Measurements from ENCODE around the gene FCN3. TPM values are rescaled to one million over a fixed set of nuclear protein-coding genes. Genes with fewer than 3 reads are reported as not detected.

FCN3 gene
- total RNA-seq, 2 donors from 2014 or later = not detected

DNA sequence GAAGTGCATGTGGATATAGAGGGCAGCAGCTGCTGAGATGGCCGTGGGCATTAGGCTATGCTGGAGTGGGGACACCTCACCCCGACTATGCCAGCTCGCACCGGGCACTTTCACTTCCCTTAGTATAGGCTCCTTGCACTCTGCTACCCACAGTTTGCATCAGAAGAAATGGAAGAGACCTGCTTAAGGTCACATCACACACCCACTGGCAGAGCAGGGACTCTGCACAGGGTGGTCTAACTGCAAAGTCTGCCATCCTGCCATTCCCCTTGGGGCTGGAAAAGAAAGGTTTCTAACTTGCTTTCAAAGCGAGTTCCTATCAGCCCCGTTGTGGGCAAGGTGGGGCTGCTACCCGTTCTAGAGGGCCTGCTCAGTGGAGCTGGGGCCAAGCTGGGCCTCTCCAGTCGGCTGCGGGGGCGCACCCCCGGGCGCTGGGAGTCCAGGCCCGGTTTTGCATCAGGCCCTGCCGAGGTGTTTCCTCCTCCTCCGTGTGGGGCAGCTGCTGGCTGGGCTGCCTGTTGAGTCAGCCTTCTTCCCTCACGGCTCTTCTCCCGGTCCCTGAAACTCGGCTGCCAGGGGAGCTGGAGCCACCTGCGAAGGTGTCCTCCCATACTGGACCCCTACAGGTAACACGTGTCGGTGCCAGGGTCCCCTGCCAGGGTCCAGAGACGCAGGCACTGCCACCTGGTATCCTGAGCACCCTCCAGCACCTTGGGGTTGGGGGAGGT, 32.9 kb downstream of the FCN3 start, which contains the start of gene SYTL1:
TSS of gene SYTL1 (plus strand) at position 498 of the 728 bp plus-strand sequence. CDS start 3,313 bp downstream, outside the sequence.
- Mint-ChIP-seq H3K27me3 (no peaks in the 10 kb centered on the region), H3K9me3 (no peaks in the 10 kb centered on the region), H3K36me3 (no peaks in the 10 kb centered on the region), H3K4me3 (peak within 1 kb of the TSS; percentile 96), H3K27ac (peak within 1 kb of the TSS; percentile 86 to 87), H3K4me1 (ENCODE audit: low read depth in 2 of 2) (peaks cover 46 to 47% of the 10 kb centered on the region in 2 donors)
- DNase-seq (ENCODE audit: low spot score) = peak; percentile 86
- peak; percentile 77 to 79 for ATAC-seq

GRCh38 chr1:27339213-27339612, 35.4 kb downstream of the FCN3 start:
- Mint-ChIP-seq H3K4me3 (peak overlapping the region; percentile 23), H3K4me1 (ENCODE audit: low read depth in 2 of 2) (peaks cover 38 to 41% of the 10 kb centered on the region in 2 donors), H3K27ac (peak overlapping the region; percentile 76 to 82), H3K27me3 (no peaks in the 10 kb centered on the region), H3K9me3 (no peaks in the 10 kb centered on the region), H3K36me3 (no peaks in the 10 kb centered on the region)
- no peak for DNase-seq (ENCODE audit: low spot score)
- no peak for ATAC-seq

GRCh38 chr1:27338751-27339150, 35.9 kb downstream of the FCN3 start:
- Mint-ChIP-seq H3K27me3 (no peaks in the 10 kb centered on the region), H3K4me3 (peak overlapping the region; percentile 23), H3K36me3 (no peaks in the 10 kb centered on the region), H3K4me1 (ENCODE audit: low read depth in 2 of 2) (peaks cover 35 to 38% of the 10 kb centered on the region in 2 donors), H3K9me3 (no peaks in the 10 kb centered on the region), H3K27ac (peak overlapping the region; percentile 76 to 82)
- DNase-seq (ENCODE audit: low spot score) (no peak), ATAC-seq (no peak)

DNA sequence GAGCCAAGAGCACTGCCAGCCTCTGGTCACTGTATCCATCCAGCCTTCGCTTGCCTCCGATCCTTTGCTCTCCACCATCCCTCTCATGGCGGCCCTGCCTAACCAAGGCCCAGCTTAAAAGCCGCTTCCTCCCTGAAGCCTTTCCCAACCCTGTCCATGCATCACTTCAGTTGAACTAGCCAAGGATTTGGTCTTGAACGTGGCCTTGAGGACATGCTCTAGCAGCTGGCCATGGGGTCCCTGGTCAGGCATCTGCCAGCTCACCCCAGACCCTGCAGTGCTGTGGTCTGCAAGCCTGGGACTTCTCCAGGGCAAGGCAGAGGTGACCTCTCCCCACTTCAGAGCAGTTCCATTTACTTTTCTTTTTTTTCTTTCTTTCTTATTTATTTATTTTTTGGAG, 37.9 kb downstream of the FCN3 start:
- no peaks in the 10 kb centered on the region for H3K9me3 Mint-ChIP-seq
- H3K4me3 Mint-ChIP-seq = no peak overlapping the region
- H3K27ac Mint-ChIP-seq = no peak overlapping the region
- peaks cover 31 to 35% of the 10 kb centered on the region in 2 donors for H3K4me1 Mint-ChIP-seq (ENCODE audit: low read depth in 2 of 2)
- no peaks in the 10 kb centered on the region for H3K27me3 Mint-ChIP-seq
- ATAC-seq = no peak
- H3K36me3 Mint-ChIP-seq = no peaks in the 10 kb centered on the region
- peak; percentile 18 for DNase-seq (ENCODE audit: low spot score)

DNA sequence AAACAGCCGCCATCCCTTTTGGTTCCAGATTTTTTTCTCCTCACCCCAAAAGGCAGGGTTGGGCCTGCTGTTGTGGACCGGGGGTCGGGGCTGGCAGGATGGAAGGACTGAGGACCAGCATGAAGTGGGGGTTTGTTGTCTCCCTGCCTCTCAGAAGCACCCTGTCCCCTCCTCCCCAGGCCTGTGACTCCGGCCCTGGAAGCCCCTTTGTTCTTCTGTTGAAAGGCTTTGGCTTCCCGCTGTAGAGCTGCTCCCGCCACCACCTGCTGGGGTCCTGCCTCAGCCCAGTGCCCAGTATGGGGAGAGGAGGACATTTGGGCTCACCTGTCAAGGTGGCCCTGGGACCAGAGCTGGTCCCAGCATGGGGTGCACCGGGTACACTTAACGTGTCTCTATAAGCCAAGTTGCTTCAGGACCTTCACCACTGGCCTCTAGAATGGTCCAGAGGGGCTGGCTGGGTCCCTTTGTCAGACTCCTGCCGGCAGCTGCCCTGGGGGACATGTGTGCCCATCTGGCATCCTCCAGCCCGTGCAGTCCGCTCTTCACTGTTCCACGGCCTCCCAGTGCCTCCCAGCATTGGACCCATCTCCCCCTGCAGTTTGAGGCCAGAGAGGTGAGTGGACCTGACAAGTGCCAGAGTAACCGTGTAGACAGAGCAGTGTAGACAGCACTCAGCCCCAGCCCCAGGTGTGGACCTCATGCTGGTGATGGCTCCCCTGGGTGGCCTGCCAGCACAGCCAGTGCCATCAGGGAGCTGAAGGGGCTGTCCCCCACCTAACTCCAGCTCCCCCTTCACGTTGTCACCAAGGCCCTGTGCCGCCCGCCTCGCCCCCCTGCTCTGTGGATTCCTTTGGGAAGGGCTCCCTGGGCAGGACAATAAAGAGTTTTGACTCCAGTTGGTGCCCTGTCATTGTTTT, 38.9 kb downstream of the FCN3 start:
- Mint-ChIP-seq H3K27ac (no peak overlapping the region), H3K9me3 (no peaks in the 10 kb centered on the region), H3K4me1 (ENCODE audit: low read depth in 2 of 2) (peaks cover 22 to 31% of the 10 kb centered on the region in 2 donors), H3K4me3 (no peak overlapping the region), H3K36me3 (no peaks in the 10 kb centered on the region), H3K27me3 (no peaks in the 10 kb centered on the region)
- DNase-seq (ENCODE audit: low spot score) = peak; percentile 58
- ATAC-seq = no peak

DNA sequence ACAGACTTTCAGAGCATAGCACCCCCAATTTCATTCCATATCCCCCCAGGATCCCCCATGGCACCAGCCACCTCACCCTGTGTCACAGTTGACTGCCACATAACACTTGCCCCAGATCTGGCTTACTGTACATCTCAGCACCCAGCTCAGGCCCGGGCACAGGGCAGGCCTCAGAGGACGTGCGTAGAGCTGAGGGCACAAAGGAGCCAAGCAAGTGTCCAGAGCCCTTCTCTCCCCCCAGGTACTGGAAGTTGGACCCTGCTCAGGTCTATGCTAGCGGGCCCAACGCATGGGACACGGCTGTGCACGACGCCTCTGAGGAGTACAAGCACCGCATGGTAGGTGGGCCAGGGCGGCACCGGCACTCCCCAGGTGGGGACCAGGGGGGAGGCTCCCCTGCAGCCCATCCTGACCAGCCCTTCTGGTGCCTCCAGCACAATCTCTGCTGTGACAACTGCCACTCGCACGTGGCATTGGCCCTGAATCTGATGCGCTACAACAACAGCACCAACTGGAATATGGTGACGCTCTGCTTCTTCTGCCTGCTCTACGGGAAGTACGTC, 40.8 kb downstream of the FCN3 start:
- peaks cover 17 to 31% of the 10 kb centered on the region in 2 donors for H3K4me1 Mint-ChIP-seq (ENCODE audit: low read depth in 2 of 2)
- no peak overlapping the region for H3K4me3 Mint-ChIP-seq
- ATAC-seq (no peak), DNase-seq (ENCODE audit: low spot score) (peak; percentile 12)
- H3K27me3 Mint-ChIP-seq = no peaks in the 10 kb centered on the region
- H3K36me3 Mint-ChIP-seq = no peaks in the 10 kb centered on the region
- no peaks in the 10 kb centered on the region for H3K9me3 Mint-ChIP-seq
- H3K27ac Mint-ChIP-seq = no peak overlapping the region

DNA sequence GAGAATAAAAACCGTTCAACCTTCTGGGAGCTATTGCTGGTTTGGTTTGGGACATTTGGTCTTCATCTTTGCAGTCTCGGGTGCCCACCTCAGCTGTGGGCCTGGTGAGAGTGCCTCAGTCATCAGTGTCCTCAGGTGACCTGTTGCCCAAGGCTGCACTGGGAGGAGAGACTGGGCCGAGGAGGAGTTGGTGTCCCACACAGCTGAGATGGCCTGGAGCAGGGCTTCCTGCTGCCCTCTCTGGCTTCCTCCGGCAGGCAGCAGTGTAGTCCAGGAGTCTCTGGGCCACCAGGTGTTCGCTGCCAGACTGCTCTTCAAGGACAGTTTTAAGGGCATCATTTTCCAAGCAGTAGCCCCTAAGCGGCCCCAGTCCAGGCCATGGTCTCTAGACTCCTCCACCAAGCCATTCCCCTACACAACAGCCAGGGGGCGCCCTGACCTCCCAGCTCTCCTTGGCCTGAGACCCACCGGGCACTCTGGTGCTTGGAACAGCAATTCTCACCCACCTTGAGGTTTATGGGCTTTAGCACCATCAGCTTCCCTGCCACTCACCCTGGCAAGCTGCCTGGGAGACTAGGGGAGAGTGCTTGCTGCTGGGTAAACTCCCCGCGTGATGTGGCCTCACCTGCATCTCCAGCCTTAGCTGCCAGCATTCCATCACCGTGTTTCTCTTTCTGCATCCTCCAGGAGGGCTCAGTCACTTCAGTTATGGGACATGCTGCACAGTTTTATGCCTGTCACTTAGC, 41.9 kb downstream of the FCN3 start:
- H3K27me3 Mint-ChIP-seq = no peaks in the 10 kb centered on the region
- no peaks in the 10 kb centered on the region for H3K36me3 Mint-ChIP-seq
- peak; percentile 66 for DNase-seq (ENCODE audit: low spot score)
- H3K4me1 Mint-ChIP-seq (ENCODE audit: low read depth in 2 of 2) = peaks cover 27 to 36% of the 10 kb centered on the region in 2 donors
- H3K27ac Mint-ChIP-seq = peak overlapping the region; percentile 16 to 54
- ATAC-seq = peak; percentile 74 to 85
- H3K4me3 Mint-ChIP-seq = no peak overlapping the region
- H3K9me3 Mint-ChIP-seq = no peaks in the 10 kb centered on the region

- DNase-seq (ENCODE audit: low spot score) (peak; percentile 42), ATAC-seq (no peak)
- peak overlapping the region; percentile 16 to 54 for H3K27ac Mint-ChIP-seq
- no peak overlapping the region for H3K4me3 Mint-ChIP-seq
- no peaks in the 10 kb centered on the region for H3K36me3 Mint-ChIP-seq
- H3K27me3 Mint-ChIP-seq = no peaks in the 10 kb centered on the region
- no peaks in the 10 kb centered on the region for H3K9me3 Mint-ChIP-seq
- peaks cover 28 to 37% of the 10 kb centered on the region in 2 donors for H3K4me1 Mint-ChIP-seq (ENCODE audit: low read depth in 2 of 2)
These were observed 42.7 kb downstream of the FCN3 start for GRCh38 chr1:27331922-27332321.

DNA sequence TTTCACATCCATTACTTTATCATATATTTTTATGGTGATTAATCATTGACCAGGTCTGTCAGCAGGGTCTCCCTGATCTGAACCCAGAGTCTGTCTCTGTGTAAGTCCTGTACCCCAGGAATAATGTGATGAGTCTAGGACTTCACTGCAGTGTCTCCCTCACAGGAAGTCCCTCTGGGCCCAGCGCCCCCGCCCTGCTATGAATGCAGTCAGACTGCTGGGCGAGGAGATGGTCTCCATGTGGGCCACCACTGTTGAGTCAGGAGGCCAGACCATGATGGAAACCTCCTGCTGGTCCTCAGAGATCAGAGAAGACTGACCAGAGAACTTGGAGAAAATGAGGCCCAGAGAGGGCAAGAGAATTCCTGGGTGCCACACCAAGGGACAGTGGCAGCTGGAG, 43.2 kb downstream of the FCN3 start:
- no peaks in the 10 kb centered on the region for H3K36me3 Mint-ChIP-seq
- H3K4me1 Mint-ChIP-seq (ENCODE audit: low read depth in 2 of 2) = peaks cover 28 to 37% of the 10 kb centered on the region in 2 donors
- H3K9me3 Mint-ChIP-seq = no peaks in the 10 kb centered on the region
- no peak for ATAC-seq
- no peaks in the 10 kb centered on the region for H3K27me3 Mint-ChIP-seq
- peak overlapping the region in 1 of 2 donors; percentile 56 for H3K27ac Mint-ChIP-seq
- DNase-seq (ENCODE audit: low spot score) = peak; percentile 52
- no peak overlapping the region for H3K4me3 Mint-ChIP-seq

DNA sequence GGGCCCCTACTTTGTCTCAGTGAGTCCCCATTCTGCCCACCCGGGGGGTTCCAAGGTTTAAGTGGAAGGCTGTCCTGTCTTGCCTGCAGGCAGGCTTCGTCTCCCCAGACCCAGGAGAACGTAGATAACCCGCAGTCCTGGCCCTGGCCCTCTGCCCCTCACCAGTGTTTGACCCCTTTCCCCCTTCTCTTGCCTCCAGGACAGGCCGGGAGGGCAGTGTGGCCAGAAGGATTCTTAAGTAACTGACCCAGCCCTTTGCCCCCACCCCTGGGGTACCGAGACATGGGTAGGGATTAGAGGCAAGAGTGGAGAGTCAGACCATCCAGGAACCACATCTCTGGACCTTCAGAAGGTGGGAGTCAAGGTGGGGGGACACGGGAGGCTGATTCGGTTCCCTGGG, 43.8 kb downstream of the FCN3 start:
- H3K27ac Mint-ChIP-seq = peak overlapping the region in 1 of 2 donors; percentile 56
- no peaks in the 10 kb centered on the region for H3K36me3 Mint-ChIP-seq
- DNase-seq (ENCODE audit: low spot score) (peak; percentile 23), ATAC-seq (no peak)
- no peak overlapping the region for H3K4me3 Mint-ChIP-seq
- peaks cover 32 to 42% of the 10 kb centered on the region in 2 donors for H3K4me1 Mint-ChIP-seq (ENCODE audit: low read depth in 2 of 2)
- H3K27me3 Mint-ChIP-seq = no peaks in the 10 kb centered on the region
- H3K9me3 Mint-ChIP-seq = no peaks in the 10 kb centered on the region

DNA sequence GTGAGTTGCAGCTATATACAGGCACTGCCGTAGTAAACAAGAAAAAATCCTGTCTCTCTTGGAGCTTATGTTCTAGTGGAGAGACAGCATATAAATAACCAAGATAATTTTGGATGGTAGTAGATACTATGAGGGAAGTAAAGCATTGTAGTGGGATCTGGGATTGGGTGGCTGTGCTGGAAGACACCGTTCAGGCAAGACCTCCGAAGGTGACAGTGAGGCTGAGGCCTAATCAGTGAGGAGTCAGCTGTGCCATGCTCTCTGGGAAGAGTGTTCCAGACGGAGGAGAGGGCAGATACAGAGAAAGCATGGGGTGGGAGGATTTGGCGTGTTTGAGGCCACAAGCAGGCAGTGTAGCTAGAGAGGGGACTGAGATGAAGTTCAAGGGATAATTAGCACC, 46.7 kb downstream of the FCN3 start:
- peaks cover 38 to 57% of the 10 kb centered on the region in 2 donors for H3K4me1 Mint-ChIP-seq (ENCODE audit: low read depth in 2 of 2)
- no peak overlapping the region for H3K27ac Mint-ChIP-seq
- H3K27me3 Mint-ChIP-seq = no peaks in the 10 kb centered on the region
- DNase-seq (ENCODE audit: low spot score) (peak; percentile 50), ATAC-seq (no peak)
- H3K9me3 Mint-ChIP-seq = no peaks in the 10 kb centered on the region
- no peaks in the 10 kb centered on the region for H3K36me3 Mint-ChIP-seq
- H3K4me3 Mint-ChIP-seq = no peak overlapping the region

DNA sequence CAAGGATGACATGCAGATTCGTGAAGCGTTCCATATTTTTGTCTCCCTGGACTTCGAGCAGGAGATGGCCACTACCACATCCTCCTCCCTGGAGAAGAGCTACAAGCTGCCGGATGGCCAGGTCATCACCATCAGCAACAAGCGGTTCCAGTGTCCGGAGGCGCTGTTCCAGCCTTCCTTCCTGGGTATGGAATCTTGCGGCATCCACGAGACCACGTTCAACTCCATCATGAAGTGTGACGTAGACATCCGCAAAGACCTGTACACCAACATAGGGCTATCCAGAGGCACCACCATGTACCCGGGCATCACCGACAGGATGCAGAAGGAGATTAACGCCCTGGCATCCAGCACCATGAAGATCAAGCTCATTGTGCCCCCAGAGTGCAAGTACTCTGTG, 49.3 kb downstream of the FCN3 start:
- H3K36me3 Mint-ChIP-seq = no peaks in the 10 kb centered on the region
- no peak overlapping the region for H3K4me3 Mint-ChIP-seq

DNA sequence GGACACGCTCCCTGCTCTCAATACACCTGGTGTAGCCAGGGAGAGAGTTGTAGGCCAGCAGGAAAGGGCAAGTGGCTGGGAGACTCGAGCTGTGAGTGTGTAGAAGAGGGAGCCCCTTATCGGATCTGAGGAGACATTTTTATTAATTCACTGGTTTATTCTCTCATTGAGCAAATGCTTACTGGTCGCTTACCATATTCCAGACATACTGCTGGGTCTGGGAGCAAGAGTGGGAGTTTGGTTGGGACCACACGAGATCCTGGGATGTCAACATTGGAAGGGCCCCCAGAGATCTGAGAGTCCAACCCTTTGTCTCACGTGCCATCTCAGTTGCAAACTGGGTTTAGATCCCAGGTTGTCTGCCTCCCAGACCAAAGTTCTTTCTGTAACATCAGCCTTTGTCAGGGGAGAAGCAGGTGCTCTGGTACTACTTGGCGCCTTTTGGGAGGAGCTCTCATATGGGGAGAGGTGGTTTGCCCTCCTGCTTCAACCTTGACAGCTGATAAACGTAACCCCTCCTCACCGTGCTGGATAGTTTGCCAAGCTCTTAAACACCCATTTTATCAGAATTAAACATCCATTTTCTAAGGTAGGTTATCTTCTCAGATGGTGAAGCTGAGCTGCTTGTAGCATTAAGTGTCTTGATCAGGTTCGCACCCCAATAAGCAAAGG, 51.9 kb downstream of the FCN3 start:
- H3K9me3 Mint-ChIP-seq = no peaks in the 10 kb centered on the region
- peak overlapping the region; percentile 88 to 93 for H3K27ac Mint-ChIP-seq
- peaks cover 8% of the 10 kb centered on the region in 2 donors for H3K27me3 Mint-ChIP-seq
- no peaks in the 10 kb centered on the region for H3K36me3 Mint-ChIP-seq
- peak overlapping the region; percentile 94 for H3K4me3 Mint-ChIP-seq
- peaks cover 20 to 29% of the 10 kb centered on the region in 2 donors for H3K4me1 Mint-ChIP-seq (ENCODE audit: low read depth in 2 of 2)
- ATAC-seq (no peak), DNase-seq (ENCODE audit: low spot score) (peak; percentile 55)

More for the DNA sequence above, 49.3 kb downstream of the FCN3 start:
- H3K27me3 Mint-ChIP-seq = no peaks in the 10 kb centered on the region
- DNase-seq (ENCODE audit: low spot score) (peak; percentile 29), ATAC-seq (no peak)
- H3K9me3 Mint-ChIP-seq = no peaks in the 10 kb centered on the region
- H3K4me1 Mint-ChIP-seq (ENCODE audit: low read depth in 2 of 2) = peaks cover 37 to 42% of the 10 kb centered on the region in 2 donors
- no peak overlapping the region for H3K27ac Mint-ChIP-seq

Measured in natural killer cell treated with Interleukin-12 subunit alpha and Interleukin-12 subunit beta and Interleukin-15 and Interleukin-18, amount 100 ng/mL, for 72 hours (primary cell).